Esophagus squamous epithelium (tissue), 5 donors: ENCODE measurements around the gene MFSD1. TPM values are rescaled to one million over a fixed set of nuclear protein-coding genes. Genes with fewer than 3 reads are reported as not detected.

Source experiments
- DNase-seq: peaks from one replicate; lab custom pipeline; 2025; lab: John Stamatoyannopoulos, UW
- H3K27ac ChIP-seq, 4 donors: fragments of 200-600 bp; sonication (generic); one replicate each; pipeline ENCODE4 v1.5.1; 2016 to 2019; ENCODE audit warnings: mild to moderate bottlenecking in 1 of 4
- H3K27me3 ChIP-seq, 4 donors: fragments of 200-600 bp; sonication (generic); 1 replicate in 3 of 4; 2 replicates in 1 of 4; pipeline versions ENCODE4 v1.5.1 to v1.6.0; 2017 to 2021; ENCODE audit warnings: antibody characterized with exemption in 1 of 4
- H3K36me3 ChIP-seq, 3 donors: fragments of 200-600 bp; sonication (generic); one replicate each; pipeline ENCODE4 v1.5.1; 2016 to 2019
- H3K4me1 ChIP-seq, 3 donors: fragments of 200-600 bp; sonication (generic); one replicate each; pipeline ENCODE4 v1.5.1; 2017 to 2019
- H3K4me3 ChIP-seq, 4 donors: fragments of 200-600 bp; sonication (generic); 1 replicate in 3 of 4; 2 replicates in 1 of 4; pipeline ENCODE4 v1.5.1; 2016 to 2019; ENCODE audit warnings: mild to moderate bottlenecking in 2 of 4, moderate library complexity in 1 of 4
- H3K9me3 ChIP-seq, 3 donors: fragments of 200-600 bp; sonication (generic); one replicate each; pipeline ENCODE4 v1.5.1; 2016 to 2019
- CTCF ChIP-seq, 6 experiments: fragments of 450-650 bp in 4 of 6; fragments of 200-600 bp in 2 of 6; sonication (generic) in 2 of 6; IDR thresholded peaks; one replicate each; pipeline ENCODE4 v1.5.1; 2016 to 2019; ENCODE audit warnings: antibody characterized with exemption in 6 of 6, mild to moderate bottlenecking in 4 of 6, moderate library complexity in 4 of 6
- POLR2A ChIP-seq, 4 donors: fragments of 450-650 bp; IDR thresholded peaks; one replicate each; pipeline ENCODE4 v1.6.1; 2017; ENCODE audit warnings: antibody characterized with exemption in 4 of 4, mild to moderate bottlenecking in 4 of 4, moderate library complexity in 3 of 4
- WGBS, 2 donors: methylation state at CpG; one replicate each; pipeline ENCODE4 v1.1.5; 2018; 5-methylcytosine and 5-hydroxymethylcytosine counted together
- intact Hi-C: fragments of 100-400 bp; cut with DNase I; formaldehyde crosslinking; loops from one replicate; pipeline ENCODE4 v1.15.0; 2022
- total RNA-seq, 4 donors: library from RNA; depleted of rRNA; stranded (reverse); fragments of >200 nt; gene quantifications; one replicate each; pipeline ENCODE4 v1.1.0, GENCODE V29; 2016
- donor health status: DM: yes; HTN: yes; CAD: no.

The MFSD1 gene
- total RNA-seq, 4 donors from 2014 or later = 72.7 to 108 (median 98.2) TPM

- no peak for DNase-seq
- Histone ChIP-seq H3K27me3 (no peaks in the 10 kb centered on the region), H3K36me3 (no peaks in the 10 kb centered on the region), H3K4me3 (no peak overlapping the region), H3K27ac (no peak overlapping the region), H3K9me3 (no peaks in the 10 kb centered on the region), H3K4me1 (peaks cover 0 to 4% (median 0%) of the 10 kb centered on the region in 3 donors)
- WGBS, 2 donors = 70 to 79% methylated on average over 3 of the region's 3 CpGs
- TF ChIP-seq CTCF (IDR thresholded peaks at IDR 0.05) (no peak), POLR2A (IDR thresholded peaks at IDR 0.05) (no peak)
- intact Hi-C loops = no loop called here
Observed at GRCh38 chr3:158842976-158843375, 41.1 kb downstream of the MFSD1 start.

- DNase-seq = no peak
- intact Hi-C loops = loop anchor here (5.0 kb wide), 1 partner anchor 411 kb away; no protein-coding TSS in a partner anchor
Observed at GRCh38 chr3:158845765-158846350, 44.0 kb downstream of the MFSD1 start.

GRCh38 chr3:158846803-158847451, 45.1 kb downstream of the MFSD1 start:
- intact Hi-C loops = loop anchor here (5.0 kb wide), 1 partner anchor 410 kb away; no protein-coding TSS in a partner anchor
- no peak for TF ChIP-seq POLR2A (IDR thresholded peaks at IDR 0.05)
- 40 to 53% methylated on average over 2 to 3 of the region's 3 CpGs for WGBS, 2 donors

More at GRCh38 chr3:158845765-158846350, 44.0 kb downstream of the MFSD1 start:
- no peaks in the 10 kb centered on the region for H3K36me3 ChIP-seq
- TF ChIP-seq CTCF (IDR thresholded peaks at IDR 0.05) = peak; percentile 41 to 73 (median 67)
- TF ChIP-seq POLR2A (IDR thresholded peaks at IDR 0.05) = no peak
- H3K9me3 ChIP-seq = no peaks in the 10 kb centered on the region
- no peaks in the 10 kb centered on the region for H3K27me3 ChIP-seq
- H3K4me1 ChIP-seq = peaks cover 0 to 4% (median 0%) of the 10 kb centered on the region in 3 donors
- WGBS, 2 donors = 9 to 13% methylated on average over 5 of the region's 5 CpGs
- H3K4me3 ChIP-seq = no peak overlapping the region
- H3K27ac ChIP-seq = no peak overlapping the region

GRCh38 chr3:158847452-158847821, 45.6 kb downstream of the MFSD1 start:
- TF ChIP-seq CTCF (IDR thresholded peaks at IDR 0.05) (no peak), POLR2A (IDR thresholded peaks at IDR 0.05) (no peak)
- H3K9me3 ChIP-seq = no peaks in the 10 kb centered on the region
- intact Hi-C loops = loop anchor here (5.0 kb wide), 1 partner anchor 410 kb away; no protein-coding TSS in a partner anchor
- no peaks in the 10 kb centered on the region for H3K36me3 ChIP-seq
- no peak overlapping the region for H3K27ac ChIP-seq
- 61 to 66% methylated on average over 3 to 4 of the region's 4 CpGs for WGBS, 2 donors
- H3K4me1 ChIP-seq = peaks cover 0 to 4% (median 0%) of the 10 kb centered on the region in 3 donors
- H3K27me3 ChIP-seq = no peaks in the 10 kb centered on the region
- DNase-seq = no peak
- H3K4me3 ChIP-seq = no peak overlapping the region

More at GRCh38 chr3:158846803-158847451, 45.1 kb downstream of the MFSD1 start:
- no peaks in the 10 kb centered on the region for H3K27me3 ChIP-seq
- DNase-seq = no peak
- H3K9me3 ChIP-seq = no peaks in the 10 kb centered on the region
- no peak overlapping the region for H3K27ac ChIP-seq
- H3K4me1 ChIP-seq = peaks cover 0 to 4% (median 0%) of the 10 kb centered on the region in 3 donors
- no peaks in the 10 kb centered on the region for H3K36me3 ChIP-seq
- no peak overlapping the region for H3K4me3 ChIP-seq

GRCh38 chr3:158847885-158848284, 46.0 kb downstream of the MFSD1 start:
- TF ChIP-seq POLR2A (IDR thresholded peaks at IDR 0.05) = no peak
- no peak for TF ChIP-seq CTCF (IDR thresholded peaks at IDR 0.05)
- H3K27me3 ChIP-seq = no peaks in the 10 kb centered on the region
- 44 to 52% methylated on average over 3 of the region's 3 CpGs for WGBS, 2 donors
- no peaks in the 10 kb centered on the region for H3K36me3 ChIP-seq
- intact Hi-C loops = loop anchor here (5.0 kb wide), 1 partner anchor 409 kb away; no protein-coding TSS in a partner anchor
- no peak for DNase-seq
- peaks cover 0 to 4% (median 0%) of the 10 kb centered on the region in 3 donors for H3K4me1 ChIP-seq
- H3K27ac ChIP-seq = no peak overlapping the region
- no peak overlapping the region for H3K4me3 ChIP-seq
- no peaks in the 10 kb centered on the region for H3K9me3 ChIP-seq
